Mesenchymal stem cell (in vitro differentiated cells and primary cell): ENCODE measurements around the gene CREBRF.
"Not testable (repeated sequence)": the region's sequence is repeated elsewhere in the genome, so short reads cannot be mapped to it uniquely, and the experiment has no call there.

Source experiments
- DNase-seq: peaks from one replicate; pipeline ENCODE4 v3.0.0-alpha.2; 2013
- H2AFZ ChIP-seq: one replicate; pipeline ENCODE4 v1.6.1; 2013; ENCODE audit warnings: low read depth, mild to moderate bottlenecking, control low read depth, inconsistent platforms, low read length, moderate library complexity
- H2AK5ac ChIP-seq: 2 replicates; pipeline ENCODE4 v1.6.1; 2013; ENCODE audit warnings: low read length, moderate library complexity, mild to moderate bottlenecking, inconsistent platforms; ENCODE audit not compliant: severe bottlenecking
- H2BK120ac ChIP-seq: one replicate; pipeline ENCODE4 v1.6.1; 2013; ENCODE audit warnings: low read depth, mild to moderate bottlenecking, inconsistent platforms, low read length, moderate library complexity
- H2BK12ac ChIP-seq, 2 experiments: one replicate each; pipeline ENCODE4 v1.6.1; 2013; ENCODE audit warnings: inconsistent platforms in 2 of 2, low read length in 2 of 2, mild to moderate bottlenecking in 2 of 2, moderate library complexity in 2 of 2, control low read depth in 1 of 2
- H2BK15ac ChIP-seq: one replicate; pipeline ENCODE4 v1.6.1; 2013; ENCODE audit warnings: mild to moderate bottlenecking, low read depth, inconsistent platforms; ENCODE audit not compliant: poor library complexity, severe bottlenecking
- H2BK5ac ChIP-seq: 2 replicates; pipeline ENCODE4 v1.6.1; 2013; ENCODE audit warnings: low read depth, mild to moderate bottlenecking, low read length, control low read depth, inconsistent platforms; ENCODE audit not compliant: poor library complexity, severe bottlenecking
- H3K14ac ChIP-seq, 2 experiments: one replicate each; pipeline ENCODE4 v1.6.1; 2013; ENCODE audit warnings: inconsistent platforms in 2 of 2, low read length in 2 of 2, control low read depth in 1 of 2, mild to moderate bottlenecking in 1 of 2, moderate library complexity in 1 of 2
- H3K18ac ChIP-seq, 2 experiments: one replicate each; pipeline ENCODE4 v1.6.1; 2013; ENCODE audit warnings: inconsistent platforms in 2 of 2, low read length in 2 of 2, control low read depth in 1 of 2, low read depth in 1 of 2, mild to moderate bottlenecking in 1 of 2
- H3K23ac ChIP-seq, 2 experiments: one replicate each; pipeline ENCODE4 v1.6.1; 2013; ENCODE audit warnings: inconsistent platforms in 2 of 2, low read length in 2 of 2, mild to moderate bottlenecking in 2 of 2, moderate library complexity in 2 of 2, control low read depth in 1 of 2
- H3K27ac ChIP-seq: 2 replicates; pipeline ENCODE4 v1.5.1; 2013; ENCODE audit warnings: mild to moderate bottlenecking, moderate library complexity, low read length, control low read depth, inconsistent platforms; ENCODE audit not compliant: poor library complexity, severe bottlenecking
- H3K27me3 ChIP-seq, 2 experiments: 2 replicates each; pipeline versions ENCODE4 v1.6.1 to v1.7.0; 2013; ENCODE audit warnings: low read length in 2 of 2, mild to moderate bottlenecking in 2 of 2, moderate library complexity in 2 of 2, control low read depth in 1 of 2, inconsistent platforms in 1 of 2; ENCODE audit not compliant: control insufficient read depth in 1 of 2, insufficient read depth in 1 of 2
- H3K36me3 ChIP-seq, 2 experiments: 2 replicates each; pipeline versions ENCODE4 v1.6.1 to v1.7.0; 2013; ENCODE audit warnings: low read length in 2 of 2, control low read depth in 1 of 2, inconsistent platforms in 1 of 2, low read depth in 1 of 2, mild to moderate bottlenecking in 1 of 2; ENCODE audit not compliant: insufficient read depth in 2 of 2, control insufficient read depth in 1 of 2
- H3K4ac ChIP-seq, 2 experiments: one replicate each; pipeline ENCODE4 v1.6.1; 2013; ENCODE audit warnings: inconsistent platforms in 2 of 2, low read length in 2 of 2, mild to moderate bottlenecking in 2 of 2, moderate library complexity in 2 of 2, control low read depth in 1 of 2, low read depth in 1 of 2
- H3K4me1 ChIP-seq: 2 replicates; pipeline ENCODE4 v1.6.1; 2013; ENCODE audit warnings: low read depth, low read length, control low read depth; ENCODE audit not compliant: control insufficient read depth, insufficient read depth
- H3K4me2 ChIP-seq: 2 replicates; pipeline ENCODE4 v1.6.1; 2013; ENCODE audit warnings: low read length, mild to moderate bottlenecking, inconsistent platforms; ENCODE audit not compliant: poor library complexity, severe bottlenecking
- H3K4me3 ChIP-seq, 2 experiments: 2 replicates each; pipeline versions ENCODE4 v1.5.1 to v1.7.0; 2013; ENCODE audit warnings: low read length in 2 of 2, mild to moderate bottlenecking in 2 of 2, control low read depth in 1 of 2, low read depth in 1 of 2; ENCODE audit not compliant: insufficient read depth in 1 of 2
- H3K79me1 ChIP-seq: replicated peaks from 2 replicates; pipeline ENCODE4 v1.6.1; 2013; ENCODE audit warnings: mild to moderate bottlenecking, control low read depth, low read length, inconsistent platforms; ENCODE audit not compliant: poor library complexity, severe bottlenecking
- H3K9ac ChIP-seq: 2 replicates; pipeline ENCODE4 v1.7.0; 2013; ENCODE audit warnings: mild to moderate bottlenecking, low read length, moderate library complexity
- H3K9me3 ChIP-seq: 2 replicates; pipeline ENCODE4 v1.7.0; 2013; ENCODE audit warnings: mild to moderate bottlenecking, low read length; ENCODE audit not compliant: control insufficient read depth
- H4K8ac ChIP-seq: one replicate; pipeline ENCODE4 v1.6.1; 2013; ENCODE audit warnings: inconsistent platforms, mild to moderate bottlenecking, low read length, moderate library complexity
- H4K91ac ChIP-seq: one replicate; pipeline ENCODE4 v1.6.1; 2013; ENCODE audit warnings: mild to moderate bottlenecking, low read length, inconsistent platforms
- WGBS: methylation state at CpG from one replicate; pipeline ENCODE4 v1.1.7; 2013; ENCODE audit warnings: mixed read lengths; 5-methylcytosine and 5-hydroxymethylcytosine counted together

Gene CREBRF

DNA sequence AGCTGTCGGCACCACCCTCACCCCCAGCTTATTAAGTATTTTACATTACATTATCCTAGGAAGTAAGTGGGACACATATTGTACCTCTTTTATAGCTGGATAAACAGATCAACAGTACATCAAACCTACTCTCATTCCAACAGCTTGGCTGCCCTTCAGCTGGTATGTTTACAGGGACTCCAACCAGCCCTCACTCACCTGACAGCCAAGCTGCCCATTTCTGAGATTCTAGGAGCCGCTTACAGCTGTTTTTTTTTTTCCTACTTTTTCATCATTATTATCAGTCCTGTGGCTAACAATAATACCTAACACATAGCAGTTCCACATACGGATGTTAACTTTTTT is 13.4 kb upstream of the CREBRF start:
- Histone ChIP-seq H3K79me1 (peaks cover 2% of the 10 kb centered on the region), H2AK5ac (no peak overlapping the region), H3K27me3 (no peaks in the 10 kb centered on the region), H2BK5ac (no peak overlapping the region), H3K4me1 (peaks cover 5% of the 10 kb centered on the region), H3K14ac (no peak overlapping the region), H2BK120ac (no peak overlapping the region), H3K9me3 (no peaks in the 10 kb centered on the region), H3K36me3 (peaks cover 0 to 10% of the 10 kb centered on the region in 2 experiments), H3K4me2 (no peak overlapping the region), H2AFZ (no peak overlapping the region), H3K18ac (peak overlapping the region; percentile 46 to 48), H2BK12ac (peak overlapping the region in 1 of 2 experiments; percentile 51), H3K9ac (no peak overlapping the region), H2BK15ac (no peak overlapping the region), H3K23ac (no peak overlapping the region), H3K4ac (no peak overlapping the region), H4K8ac (no peak overlapping the region), H4K91ac (no peak overlapping the region), H3K27ac (no peak overlapping the region), H3K4me3 (no peak overlapping the region)
- no peak for DNase-seq
- 92% methylated on average over 2 of the region's 3 CpGs for WGBS

DNA sequence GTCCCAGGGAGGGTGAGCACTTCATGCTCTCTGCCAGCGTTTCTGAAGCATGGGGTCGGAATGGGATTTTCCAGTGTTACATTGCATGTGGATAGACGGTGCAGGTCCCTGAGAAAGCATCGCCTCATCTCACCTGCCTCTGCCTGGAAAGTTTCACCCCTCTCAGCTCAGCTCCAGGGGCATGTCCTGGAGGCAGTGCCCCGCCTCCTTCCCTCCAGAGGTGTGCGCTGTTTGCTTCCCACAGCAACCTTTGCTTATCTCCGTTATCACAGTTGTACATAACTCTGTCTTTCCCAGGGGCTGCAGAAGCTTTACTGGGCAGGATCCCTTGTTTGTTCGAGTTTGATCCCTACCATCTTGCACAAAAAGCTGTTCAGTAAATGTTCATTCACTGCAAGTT is 10.7 kb upstream of the CREBRF start:
- no peak overlapping the region for H2BK15ac ChIP-seq
- H3K14ac ChIP-seq: peak overlapping the region in 1 of 2 experiments; percentile 26
- H4K91ac ChIP-seq: no peak overlapping the region
- no peak overlapping the region for H2AK5ac ChIP-seq
- peak overlapping the region; percentile 9 to 37 for H3K18ac ChIP-seq
- no peaks in the 10 kb centered on the region for H3K79me1 ChIP-seq
- no peak overlapping the region for H3K9ac ChIP-seq
- H3K4me2 ChIP-seq: no peak overlapping the region
- H2BK5ac ChIP-seq: no peak overlapping the region
- no peak overlapping the region for H3K4ac ChIP-seq
- no peak overlapping the region for H2BK120ac ChIP-seq
- no peak overlapping the region for H2AFZ ChIP-seq
- H4K8ac ChIP-seq: no peak overlapping the region
- 77% methylated on average over 8 of the region's 8 CpGs for WGBS
- H3K4me1 ChIP-seq: peaks cover 5% of the 10 kb centered on the region
- peak overlapping the region in 1 of 2 experiments; percentile 47 for H2BK12ac ChIP-seq
- H3K9me3 ChIP-seq: no peaks in the 10 kb centered on the region
- DNase-seq: no peak
- no peaks in the 10 kb centered on the region for H3K27me3 ChIP-seq
- peak overlapping the region in 1 of 2 experiments; percentile 63 for H3K23ac ChIP-seq
- H3K27ac ChIP-seq: no peak overlapping the region
- no peaks in the 10 kb centered on the region for H3K36me3 ChIP-seq
- no peak overlapping the region for H3K4me3 ChIP-seq

DNA sequence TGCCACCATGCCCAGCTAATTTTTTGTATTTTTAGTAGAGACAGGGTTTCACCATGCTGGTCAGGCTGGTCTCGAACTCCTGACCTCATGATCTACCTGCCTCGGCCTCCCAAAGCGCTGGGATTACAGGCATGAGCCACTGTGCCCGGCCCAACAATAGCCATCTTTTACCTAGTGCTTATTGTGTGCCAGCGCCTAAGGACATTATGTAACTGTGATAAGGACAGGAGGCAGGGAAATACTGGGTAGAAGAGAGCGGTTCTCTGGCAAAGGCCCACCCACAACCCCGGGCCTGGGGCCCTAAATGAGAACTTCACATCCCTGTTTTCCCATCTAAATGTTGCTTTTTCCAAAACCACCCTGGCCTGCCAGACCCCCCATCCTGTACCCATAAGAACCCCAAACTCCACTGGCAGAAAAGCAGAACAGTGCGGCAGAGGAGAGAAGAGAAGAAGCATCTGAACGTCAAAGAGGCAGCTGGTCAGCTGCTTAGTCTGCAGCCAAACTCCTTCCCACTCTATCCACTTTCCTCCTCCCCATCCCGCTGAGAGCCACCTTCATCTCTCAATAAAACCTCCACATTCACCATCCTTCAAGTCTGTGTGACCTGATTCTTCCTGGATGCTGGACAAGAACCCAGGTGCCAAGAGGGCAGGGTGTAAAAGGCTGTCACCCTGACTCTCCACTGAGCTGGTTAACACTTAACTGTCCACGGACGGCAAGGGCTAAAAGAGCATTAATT is 8.9 kb upstream of the CREBRF start:
- not testable (repeated sequence) for H3K4me2 ChIP-seq, H2BK120ac ChIP-seq, H4K91ac ChIP-seq, DNase-seq, H3K27me3 ChIP-seq, H3K79me1 ChIP-seq, H2AFZ ChIP-seq, H2BK12ac ChIP-seq, H2BK15ac ChIP-seq, H3K36me3 ChIP-seq, H3K27ac ChIP-seq, H3K14ac ChIP-seq, H2AK5ac ChIP-seq, H3K4me1 ChIP-seq, H3K23ac ChIP-seq, H3K9me3 ChIP-seq, H3K18ac ChIP-seq, H3K4ac ChIP-seq, H3K9ac ChIP-seq, H4K8ac ChIP-seq, H3K4me3 ChIP-seq, H2BK5ac ChIP-seq
- WGBS: 78% methylated on average over 11 of the region's 12 CpGs

DNA sequence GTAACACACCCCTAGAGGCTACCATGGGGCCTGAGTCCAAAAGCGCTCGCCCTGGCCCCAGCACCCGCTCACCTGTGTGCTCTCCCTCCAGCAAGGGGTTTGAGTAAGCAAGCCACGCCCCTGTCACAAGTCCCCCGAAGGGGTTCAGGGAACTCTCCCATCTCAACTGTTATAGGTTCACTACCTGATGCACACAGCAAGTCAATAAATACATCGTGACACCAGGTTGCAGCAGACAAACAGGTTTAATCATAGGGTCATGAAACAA is 8.4 kb upstream of the CREBRF start:
- Histone ChIP-seq H3K27me3 (no peaks in the 10 kb centered on the region), H4K91ac (no peak overlapping the region), H2BK12ac (no peak overlapping the region), H3K23ac (no peak overlapping the region), H2BK5ac (no peak overlapping the region), H2AFZ (no peak overlapping the region), H2BK120ac (no peak overlapping the region), H3K4me3 (no peak overlapping the region), H3K18ac (no peak overlapping the region), H3K4me2 (no peak overlapping the region), H3K36me3 (no peaks in the 10 kb centered on the region), H3K14ac (no peak overlapping the region), H2BK15ac (no peak overlapping the region), H3K27ac (no peak overlapping the region), H3K4ac (no peak overlapping the region), H3K79me1 (no peaks in the 10 kb centered on the region), H4K8ac (no peak overlapping the region), H3K9ac (no peak overlapping the region), H3K9me3 (no peaks in the 10 kb centered on the region), H3K4me1 (no peaks in the 10 kb centered on the region), H2AK5ac (no peak overlapping the region)
- DNase-seq: no peak
- WGBS: 58% methylated on average over 6 of the region's 6 CpGs
